ENCODE measurements around the gene NFKBIE. TPM values are rescaled to one million over a fixed set of nuclear protein-coding genes. Genes with fewer than 3 reads are reported as not detected.

Gene NFKBIE
- total RNA-seq, 1 experiment from 2014 or later: 11.2 TPM

Small RNA genes within 50 kb of the gene (small RNA-seq; reads per million reads assigned to genes)
- gene RN7SL811P: not detected

Other genes starting within 250 kb of the NFKBIE start
- gene MRPL14, start 138.1 kb downstream of the NFKBIE start, total RNA-seq (2014; rRNA removed; shearing (Covaris generic)): 158 and 160 TPM in 2 replicates
- gene TMEM63B, start 138.0 kb downstream of the NFKBIE start, total RNA-seq (2014; rRNA removed; shearing (Covaris generic)): 23.3 and 23.9 TPM in 2 replicates
- 0.23 TPM in 1 of 2 replicates, not detected in the other for gene CAPN11, start 106.7 kb downstream of the NFKBIE start, total RNA-seq (2014; rRNA removed; shearing (Covaris generic))
- not detected in 2 replicates for gene MYMX, start 48.6 kb downstream of the NFKBIE start, total RNA-seq (2014; rRNA removed; shearing (Covaris generic))
- gene SLC29A1, start 42.0 kb downstream of the NFKBIE start, total RNA-seq (2014; rRNA removed; shearing (Covaris generic)): 30.8 and 33.4 TPM in 2 replicates
- 751 and 810 TPM in 2 replicates for gene HSP90AB1, start 18.4 kb downstream of the NFKBIE start, total RNA-seq (2014; rRNA removed; shearing (Covaris generic))
- 189 and 193 TPM in 2 replicates for gene SLC35B2, start 8.0 kb downstream of the NFKBIE start, total RNA-seq (2014; rRNA removed; shearing (Covaris generic))
- not detected in 2 replicates for gene TMEM151B, start 4.9 kb upstream of the NFKBIE start, total RNA-seq (2014; rRNA removed; shearing (Covaris generic))
- 27.7 and 30.6 TPM in 2 replicates for gene AARS2, start 47.8 kb upstream of the NFKBIE start, total RNA-seq (2014; rRNA removed; shearing (Covaris generic))
- not detected in 2 replicates for gene SPATS1, start 77.1 kb upstream of the NFKBIE start, total RNA-seq (2014; rRNA removed; shearing (Covaris generic))
- gene CDC5L, start 122.2 kb upstream of the NFKBIE start, total RNA-seq (2014; rRNA removed; shearing (Covaris generic)): 9.8 and 10.9 TPM in 2 replicates